B cell (primary cell): ENCODE results near the gene ERI2. TPM values are rescaled to one million over a fixed set of nuclear protein-coding genes. Genes with fewer than 3 reads are reported as not detected.

Experiments
- ATAC-seq: fragments of 200-7000 bp; cut with Tn5 transposase; one replicate; pipeline ENCODE4 v1.10.0; 2021; ENCODE audit warnings: low read depth, mild to moderate bottlenecking, moderate number of reproducible peaks, moderate library complexity
- CTCF ChIA-PET: fragments of 350-600 bp; sonication (Branson Sonifier 250); formaldehyde crosslinking; loops from one replicate; lab custom pipeline; 2021; ENCODE audit warnings: antibody characterized with exemption, inconsistent platforms; lab: Charles Lee
- POLR2A ChIA-PET: fragments of 350-600 bp; sonication (Branson Sonifier 250); formaldehyde crosslinking; loops from one replicate; lab custom pipeline; 2021; ENCODE audit warnings: antibody characterized with exemption; lab: Charles Lee
- DNase-seq: peaks from one replicate; pipeline ENCODE4 v3.0.0; 2013
- H2AFZ ChIP-seq: 2 replicates; pipeline ENCODE4 v1.6.1; 2012; ENCODE audit warnings: mild to moderate bottlenecking, low read depth, low read length; ENCODE audit not compliant: insufficient read depth, poor library complexity, severe bottlenecking
- H3K27ac ChIP-seq, 2 donors: 1 replicate in 1 of 2; 2 replicates in 1 of 2; pipeline ENCODE4 v1.5.1; 2012 to 2013; ENCODE audit warnings: low read length in 2 of 2, mild to moderate bottlenecking in 2 of 2, moderate library complexity in 1 of 2
- H3K27me3 ChIP-seq, 4 experiments: fragments of 200-600 bp in 1 of 4; sonication (generic) in 1 of 4; replicated peaks in 1 of 4; 1 replicate in 2 of 4; 2 replicates in 2 of 4; pipeline versions ENCODE4 v1.6.1 to v1.7.0; 2013 to 2016; ENCODE audit warnings: low read length in 3 of 4, mild to moderate bottlenecking in 2 of 4, mixed read lengths in 1 of 4, moderate library complexity in 1 of 4; ENCODE audit not compliant: insufficient read depth in 4 of 4, control insufficient read depth in 3 of 4; ENCODE audit errors: control extremely low read depth in 1 of 4
- H3K36me3 ChIP-seq, 2 experiments: replicated peaks in 1 of 2; 1 replicate in 1 of 2; 2 replicates in 1 of 2; pipeline versions ENCODE4 v1.6.1 to v1.7.1; 2013; ENCODE audit warnings: low read length in 1 of 2; ENCODE audit not compliant: insufficient read depth in 2 of 2, control insufficient read depth in 1 of 2; ENCODE audit errors: control extremely low read depth in 1 of 2, extremely low read depth in 1 of 2
- H3K4me1 ChIP-seq, 2 donors: fragments of 200-600 bp in 1 of 2; sonication (generic) in 1 of 2; 1 replicate in 1 of 2; 2 replicates in 1 of 2; pipeline versions ENCODE4 v1.5.1 to v1.6.1; 2013 to 2017; ENCODE audit warnings: low read length in 2 of 2; ENCODE audit not compliant: control insufficient read depth in 2 of 2, insufficient read depth in 2 of 2
- H3K4me2 ChIP-seq: replicated peaks from 2 replicates; pipeline ENCODE3; 2012; ENCODE audit warnings: mild to moderate bottlenecking, low read depth, low read length; ENCODE audit not compliant: poor library complexity, severe bottlenecking
- H3K4me3 ChIP-seq, 5 experiments: fragments of 200-600 bp in 1 of 5; sonication (generic) in 1 of 5; 1 replicate in 3 of 5; 2 replicates in 2 of 5; pipeline versions ENCODE4 v1.5.1 to v1.7.0; 2011 to 2016; ENCODE audit warnings: low read length in 4 of 5, mild to moderate bottlenecking in 4 of 5, low read depth in 2 of 5, control low read depth in 1 of 5, moderate library complexity in 1 of 5; ENCODE audit not compliant: insufficient read depth in 1 of 5; ENCODE audit errors: control extremely low read depth in 1 of 5, extremely low read depth in 1 of 5
- H3K79me2 ChIP-seq: fragments of 200-600 bp; sonication (generic); one replicate; pipeline ENCODE4 v1.6.0; 2016; ENCODE audit warnings: low read length; ENCODE audit not compliant: control insufficient read depth, insufficient read depth
- H3K9ac ChIP-seq: fragments of 200-600 bp; sonication (generic); 2 replicates; pipeline ENCODE4 v1.6.1; 2017; ENCODE audit warnings: mild to moderate bottlenecking, low read length, moderate library complexity
- H3K9me3 ChIP-seq, 3 donors: one replicate each; pipeline versions ENCODE4 v1.6.1 to v1.7.1; 2013; ENCODE audit warnings: low read length in 2 of 3; ENCODE audit not compliant: control insufficient read depth in 2 of 3, insufficient read depth in 1 of 3; ENCODE audit errors: control extremely low read depth in 1 of 3
- H4K20me1 ChIP-seq: 2 replicates; pipeline ENCODE4 v1.6.0; 2012; ENCODE audit warnings: mild to moderate bottlenecking, low read length; ENCODE audit not compliant: insufficient read depth, control insufficient read depth, poor library complexity, severe bottlenecking
- H3K27ac Mint-ChIP-seq: one replicate; pipeline ENCODE4 v1.8.0; 2021; ENCODE audit warnings: mixed read lengths
- H3K27me3 Mint-ChIP-seq: one replicate; pipeline ENCODE4 v1.8.0; 2021; ENCODE audit warnings: mixed read lengths
- H3K4me1 Mint-ChIP-seq: one replicate; pipeline ENCODE4 v1.8.0; 2021; ENCODE audit warnings: mixed read lengths
- H3K4me3 Mint-ChIP-seq: one replicate; pipeline ENCODE4 v1.8.0; 2021; ENCODE audit warnings: mixed read lengths
- H3K9me3 Mint-ChIP-seq: one replicate; pipeline ENCODE4 v1.8.0; 2022; ENCODE audit warnings: mixed read lengths; ENCODE audit not compliant: insufficient read depth
- CTCF ChIP-seq: fragments of 200-600 bp; IDR thresholded peaks from one replicate; pipeline ENCODE4 v1.8.0; 2022; ENCODE audit warnings: antibody characterized with exemption, mild to moderate bottlenecking
- EZH2 ChIP-seq: IDR thresholded peaks from 2 replicates; pipeline ENCODE4 v1.6.1; 2012; ENCODE audit warnings: borderline replicate concordance, low read depth, mild to moderate bottlenecking, moderate library complexity, low read length; ENCODE audit not compliant: insufficient read depth, poor library complexity, severe bottlenecking
- WGBS: methylation state at CpG from one replicate; pipeline ENCODE4 v1.1.5; 2013; ENCODE audit warnings: missing lambda C conversion rate; ENCODE audit not compliant: insufficient coverage; 5-methylcytosine and 5-hydroxymethylcytosine counted together
- intact Hi-C: fragments of 100-400 bp; cut with micrococcal nuclease; formaldehyde crosslinking; loops from one replicate; pipeline ENCODE4 v1.10.0; 2022
- polyA plus RNA-seq: library from polyadenylated mRNA; depleted of rRNA; stranded (reverse); fragments of >200 nt; gene quantifications from 2 replicates; pipeline ENCODE4 v1.2.3, GENCODE V29; 2012
- total RNA-seq, 2 donors: library from RNA; stranded (reverse); fragments of 120-200 nt in 1 of 2; gene quantifications; 1 replicate in 1 of 2; 2 replicates in 1 of 2; pipeline versions ENCODE4 v1.2.3 to v1.2.4, GENCODE V29; 2013 to 2022

ERI2 gene
- total and polyA plus RNA-seq, 2 donors (not counting 1 experiment from before 2014, with no cell fraction given): 1.6 to 4.9 TPM

DNA sequence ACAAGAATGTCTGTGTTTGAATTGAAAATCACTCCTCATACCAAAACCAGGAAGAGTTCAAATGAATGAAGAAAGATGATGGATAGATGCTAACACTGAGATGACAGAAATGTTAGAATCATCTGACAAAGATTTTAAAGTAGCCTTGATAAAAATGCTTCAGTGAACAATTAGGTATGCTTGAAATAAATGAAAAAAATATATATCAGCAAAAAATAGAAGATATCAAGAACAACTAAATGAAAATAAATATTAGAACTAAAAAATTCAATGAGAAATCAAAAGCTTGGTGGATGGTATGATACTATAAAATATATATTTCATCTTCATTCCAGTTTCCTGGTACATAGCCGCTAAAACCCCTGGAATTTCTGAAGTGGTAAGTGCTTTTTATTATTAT is 51.0 kb downstream of the ERI2 start:
- Mint-ChIP-seq H3K4me3 (no peak overlapping the region), H3K27me3 (no peaks in the 10 kb centered on the region), H3K9me3 (no peaks in the 10 kb centered on the region), H3K4me1 (no peaks in the 10 kb centered on the region), H3K27ac (no peak overlapping the region)
- ChIA-PET CTCF (interaction anchor here (1.2 to 1.3 kb wide), 2 partner anchors 10 to 20 kb away, joined by 3 to 4 read pairs; no protein-coding TSS in a partner anchor), POLR2A (no interaction called here)
- Histone ChIP-seq H3K9me3 (peaks cover 0 to 5% (median 0%) of the 10 kb centered on the region in 3 donors), H3K4me3 (no peak overlapping the region), H3K4me2 (no peak overlapping the region), H3K27me3 (no peaks in the 10 kb centered on the region), H4K20me1 (no peaks in the 10 kb centered on the region), H2AFZ (no peak overlapping the region), H3K4me1 (no peaks in the 10 kb centered on the region), H3K36me3 (no peaks in the 10 kb centered on the region), H3K79me2 (no peaks in the 10 kb centered on the region), H3K9ac (no peak overlapping the region), H3K27ac (no peak overlapping the region)
- TF ChIP-seq CTCF (no peak), EZH2 (no peak)
- no CpG with 5 or more reads among the region's 1 CpG for WGBS
- ATAC-seq: no peak
- DNase-seq: no peak
- intact Hi-C loops: no loop called here

GRCh38 chr16:20753727-20754126 is 52.5 kb downstream of the ERI2 start:
- Histone ChIP-seq H3K9me3 (no peaks in the 10 kb centered on the region), H3K4me1 (no peaks in the 10 kb centered on the region), H3K4me3 (no peak overlapping the region), H4K20me1 (no peaks in the 10 kb centered on the region), H3K4me2 (no peak overlapping the region), H2AFZ (no peak overlapping the region), H3K27me3 (no peaks in the 10 kb centered on the region), H3K27ac (no peak overlapping the region), H3K36me3 (no peaks in the 10 kb centered on the region), H3K79me2 (no peaks in the 10 kb centered on the region), H3K9ac (no peak overlapping the region)
- no peak for ATAC-seq
- ChIA-PET POLR2A (no interaction called here), CTCF (interaction anchor here (0.7 kb wide), 1 partner anchor 122 kb away, joined by 4 read pairs; no protein-coding TSS in a partner anchor)
- no peak overlapping the region for H3K4me3 Mint-ChIP-seq
- no peaks in the 10 kb centered on the region for H3K4me1 Mint-ChIP-seq
- no peak overlapping the region for H3K27ac Mint-ChIP-seq
- no peaks in the 10 kb centered on the region for H3K9me3 Mint-ChIP-seq
- TF ChIP-seq EZH2: no peak
- no peak for TF ChIP-seq CTCF
- no peaks in the 10 kb centered on the region for H3K27me3 Mint-ChIP-seq
- no peak for DNase-seq
- intact Hi-C loops: no loop called here
- 100% methylated on average over 1 of the region's 1 CpG for WGBS
